Brain microvascular endothelial cell (primary cell): ENCODE measurements around the gene CMTM2.

ENCODE experiments used
- DNase-seq: peaks from one replicate; pipeline ENCODE4 v3.0.0-alpha.2; 2020
- H3K27ac ChIP-seq: fragments of 250-450 bp; sonication (Bioruptor Pico); 2 replicates; pipeline ENCODE4 v1.5.1; 2020; ENCODE audit warnings: mild to moderate bottlenecking, moderate library complexity
- H3K27me3 ChIP-seq: fragments of 250-450 bp; sonication (Bioruptor Pico); replicated peaks from 2 replicates; pipeline ENCODE4 v1.5.1; 2020; ENCODE audit warnings: mild to moderate bottlenecking
- H3K36me3 ChIP-seq: fragments of 250-450 bp; sonication (Bioruptor Pico); replicated peaks from 2 replicates; pipeline ENCODE4 v1.5.1; 2020; ENCODE audit warnings: mild to moderate bottlenecking
- H3K4me3 ChIP-seq: 2 replicates; pipeline ENCODE4 v1.5.1; 2011; ENCODE audit warnings: low read depth, mild to moderate bottlenecking, control low read depth, low read length, moderate library complexity
- CTCF ChIP-seq: IDR thresholded peaks from 2 replicates; pipeline ENCODE4 v1.5.1; 2011; ENCODE audit warnings: low read depth, mild to moderate bottlenecking, moderate library complexity, low read length, control low read depth, inconsistent platforms; ENCODE audit errors: missing control alignments
- in situ Hi-C: cut with HindIII; loops from 2 replicates; pipeline ENCODE4 v1.10.0; 2017; ENCODE audit warnings: low sequenced_read_pairs, low pct_ligation_motif_present

CMTM2 gene

DNA sequence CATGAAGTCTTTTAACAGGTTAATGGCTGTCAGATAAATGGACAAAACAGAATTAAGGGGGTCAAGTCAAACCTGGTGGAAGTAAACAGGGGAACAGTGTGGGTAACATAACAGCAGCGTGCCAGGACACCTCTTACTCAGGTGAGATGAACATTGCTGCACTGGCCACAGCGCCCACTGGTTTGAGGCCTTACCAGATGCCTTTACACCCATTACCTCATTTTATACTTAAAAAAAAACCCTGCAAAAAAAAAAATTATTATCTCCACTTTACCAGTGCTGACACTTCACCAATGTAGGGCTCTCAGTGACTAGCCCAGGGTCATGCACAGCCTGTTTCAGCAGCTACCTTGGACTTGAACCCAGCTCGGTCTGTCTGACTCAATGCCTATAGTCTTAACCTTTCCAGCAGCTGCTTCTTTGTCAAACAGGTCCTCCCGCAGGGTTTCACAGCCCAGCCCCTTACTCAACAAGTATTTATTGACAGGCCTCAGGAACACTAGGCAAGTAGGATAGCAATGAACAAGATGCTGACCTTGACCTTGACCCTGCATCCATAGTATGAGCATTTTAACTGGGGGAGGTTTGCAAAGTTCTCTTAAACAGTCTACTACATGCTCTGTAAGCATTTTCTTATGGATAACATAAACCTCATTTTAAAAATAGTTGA lies 55.4 kb downstream of the CMTM2 start:
- Histone ChIP-seq H3K36me3 (no peaks in the 10 kb centered on the region), H3K4me3 (no peak overlapping the region), H3K27me3 (no peaks in the 10 kb centered on the region), H3K27ac (no peak overlapping the region)
- no peak for TF ChIP-seq CTCF
- in situ Hi-C loops: no loop called here
- no peak for DNase-seq

GRCh38 chr16:66635406-66635805 lies 56.1 kb downstream of the CMTM2 start:
- Histone ChIP-seq H3K36me3 (no peaks in the 10 kb centered on the region), H3K4me3 (no peak overlapping the region), H3K27ac (no peak overlapping the region), H3K27me3 (no peaks in the 10 kb centered on the region)
- no peak for TF ChIP-seq CTCF
- in situ Hi-C loops: no loop called here
- no peak for DNase-seq

DNA sequence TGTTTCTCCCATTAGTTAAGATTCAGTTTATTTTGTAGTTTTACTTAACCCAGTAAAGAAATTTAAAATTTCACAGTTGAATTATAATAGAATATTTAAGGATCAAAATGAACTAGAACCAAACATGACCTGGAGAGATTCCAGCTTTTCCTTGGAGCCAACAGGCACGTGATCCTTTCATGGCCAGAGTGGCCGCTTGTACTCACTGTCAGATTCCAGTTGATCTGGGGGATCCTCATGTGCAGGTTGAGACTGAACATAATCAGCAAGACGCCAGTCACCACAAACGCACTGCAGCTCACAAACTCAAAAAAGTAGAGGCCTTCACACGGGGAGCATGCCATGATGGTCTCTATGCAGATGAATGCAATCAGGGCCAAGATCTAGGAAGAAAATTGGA lies 56.9 kb downstream of the CMTM2 start:
- no peak overlapping the region for H3K4me3 ChIP-seq
- no peak for TF ChIP-seq CTCF
- H3K27me3 ChIP-seq: no peaks in the 10 kb centered on the region
- in situ Hi-C loops: no loop called here
- DNase-seq: no peak
- H3K36me3 ChIP-seq: no peaks in the 10 kb centered on the region
- no peak overlapping the region for H3K27ac ChIP-seq

GRCh38 chr16:66637806-66638205 lies 58.5 kb downstream of the CMTM2 start:
- Histone ChIP-seq H3K36me3 (no peaks in the 10 kb centered on the region), H3K27me3 (no peaks in the 10 kb centered on the region), H3K27ac (no peak overlapping the region), H3K4me3 (no peak overlapping the region)
- no peak for DNase-seq
- no peak for TF ChIP-seq CTCF
- in situ Hi-C loops: no loop called here
